GM15510 (cell line): Measurements from ENCODE around the gene IL12B.

ENCODE experiments used
- POLR2A ChIP-seq: IDR thresholded peaks from 3 replicates; pipeline ENCODE4 v1.6.1; 2011; ENCODE audit warnings: borderline replicate concordance; ENCODE audit not compliant: insufficient read length; ENCODE audit errors: extremely low read depth

The IL12B gene

GRCh38 chr5:159304961-159305595, 25.2 kb downstream of the IL12B start:
- TF ChIP-seq POLR2A, result no peak

DNA sequence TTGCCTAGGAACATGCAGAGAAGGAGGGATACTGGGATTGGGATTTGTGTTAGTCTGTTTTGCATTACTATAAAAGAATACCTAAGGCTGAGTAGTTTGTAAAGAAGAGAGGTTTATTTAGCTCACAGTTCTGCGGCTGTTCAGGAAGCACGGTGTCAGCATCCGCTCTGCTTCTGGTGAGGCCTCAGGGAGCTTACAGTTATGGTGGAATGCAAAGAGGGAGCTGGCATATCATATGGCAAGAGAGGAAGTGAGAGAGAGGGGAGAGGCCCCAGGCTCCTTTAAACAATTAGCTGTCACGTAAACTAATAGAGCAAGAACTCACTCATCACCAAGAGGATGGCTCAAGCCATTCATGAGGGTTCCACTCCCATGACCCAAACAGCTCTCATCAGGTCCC, 27.0 kb downstream of the IL12B start:
- TF ChIP-seq POLR2A, result no peak

DNA sequence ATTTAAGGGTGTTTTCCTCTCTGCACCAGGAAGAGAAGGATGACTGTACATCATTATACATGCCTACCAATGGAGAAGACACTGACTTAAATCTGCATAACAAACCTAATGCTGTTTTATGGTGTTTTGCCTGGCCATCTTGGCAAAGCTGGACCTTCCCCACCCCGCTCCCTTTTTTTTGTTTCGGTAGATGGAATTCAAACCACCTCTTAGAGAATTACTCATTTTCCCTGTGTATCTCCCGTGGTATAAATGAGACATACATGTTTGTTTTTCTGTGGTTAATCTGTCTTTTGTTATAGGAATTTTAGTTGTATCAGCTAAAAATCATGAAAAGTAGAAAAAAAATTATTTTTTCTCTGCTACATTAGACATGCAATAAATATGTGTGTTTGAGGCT, 28.8 kb downstream of the IL12B start:
- TF ChIP-seq POLR2A, result no peak

DNA sequence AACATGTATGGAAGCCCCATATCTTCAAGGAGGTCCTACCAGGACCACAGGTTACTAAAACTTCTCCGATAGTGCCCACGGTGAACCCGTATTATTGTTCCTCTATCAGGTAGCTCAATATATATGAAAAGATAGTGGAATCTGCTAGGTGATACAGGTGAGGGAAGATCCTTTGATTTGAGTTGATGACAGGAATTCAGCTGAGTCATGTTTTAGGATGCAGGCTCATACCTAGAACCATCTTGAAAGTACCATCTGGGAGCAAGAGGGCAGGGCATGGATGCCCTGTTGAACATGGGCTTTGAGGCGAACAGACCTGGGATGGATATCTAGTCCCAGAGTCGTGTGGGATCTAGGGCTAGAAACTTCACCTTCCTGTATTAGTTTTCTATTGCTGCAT, 35.4 kb downstream of the IL12B start:
- no peak for TF ChIP-seq POLR2A

- no peak for TF ChIP-seq POLR2A
These were observed 39.5 kb downstream of the IL12B start for GRCh38 chr5:159290741-159291140.

DNA sequence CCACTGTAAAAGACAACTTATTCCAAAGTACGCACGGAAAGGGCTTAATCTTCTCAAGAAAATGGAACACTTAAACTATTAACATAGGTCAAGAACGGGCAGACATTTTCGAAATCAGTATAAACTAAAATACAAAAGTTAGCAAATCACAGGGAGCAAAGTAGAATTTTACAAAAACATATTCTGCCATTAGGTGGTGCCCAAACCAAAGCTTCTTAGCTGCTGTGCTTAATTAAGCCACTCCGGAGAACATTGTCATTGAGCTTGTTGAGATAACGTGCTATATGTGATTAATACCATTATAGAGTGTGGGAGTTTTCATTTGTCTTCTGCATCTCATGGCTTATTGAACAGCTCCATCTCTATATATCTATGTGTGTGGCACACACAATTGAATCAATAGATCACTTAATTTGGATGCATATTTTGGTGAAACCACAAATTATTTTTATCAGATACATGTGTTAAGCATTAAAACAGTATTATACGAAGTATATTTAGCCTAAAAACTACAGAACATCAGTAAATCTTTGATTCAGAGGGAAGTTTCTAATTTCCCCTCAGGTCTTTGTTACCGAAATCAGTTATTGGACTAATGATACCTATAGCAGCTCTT, 43.8 kb downstream of the IL12B start:
- no peak for TF ChIP-seq POLR2A

DNA sequence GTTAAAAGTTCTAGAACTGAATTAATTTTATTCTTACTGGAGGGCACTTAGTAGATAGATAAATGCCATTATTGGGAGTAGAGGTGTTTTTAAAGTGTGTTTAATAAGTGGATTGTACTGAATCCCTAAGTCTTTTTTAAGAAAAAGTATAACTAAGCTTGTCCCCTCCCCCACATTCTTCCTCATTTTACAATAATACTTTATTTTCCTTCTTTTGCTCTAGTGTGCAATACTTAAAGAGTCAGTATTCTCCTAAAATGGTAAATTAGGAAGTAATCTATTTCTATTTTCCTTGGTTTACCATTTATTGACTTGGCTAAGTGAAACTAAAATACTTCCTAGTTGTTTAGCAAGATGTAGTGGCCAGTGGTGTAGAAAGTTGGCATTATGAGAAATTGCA, 55.6 kb downstream of the IL12B start:
- TF ChIP-seq POLR2A, result no peak

DNA sequence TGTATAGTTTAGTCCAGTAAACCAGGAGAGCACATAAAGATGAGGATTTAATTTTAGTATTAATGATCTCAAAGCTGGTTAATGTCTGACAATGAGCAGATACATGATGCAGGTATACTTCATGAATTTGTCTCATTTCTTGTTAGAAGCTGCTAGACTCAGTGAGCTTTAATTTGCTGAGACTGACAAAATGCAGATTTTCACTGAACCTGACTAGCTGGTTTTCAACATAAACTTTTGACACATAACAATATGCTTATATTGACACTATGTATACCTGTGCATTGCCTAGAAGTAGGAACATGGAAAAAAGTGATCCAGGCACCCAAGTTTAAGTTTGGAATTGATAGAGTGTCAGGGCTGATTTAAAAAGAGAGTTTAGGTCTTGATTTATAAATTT, 56.4 kb downstream of the IL12B start:
- TF ChIP-seq POLR2A, result no peak

- no peak for TF ChIP-seq POLR2A
These were observed 60.6 kb downstream of the IL12B start for GRCh38 chr5:159269723-159270122.
